Activated T-helper 2 cell treated with anti-CD3 and anti-CD28 coated beads, Interferon-gamma antibody, Interleukin-2, Interleukin-4, amounts not matched to agents 10 μg/mL and 5 μg/mL and 100 μg/mL, durations not matched to agents 14 hours and 24 hours and 36 hours (primary cell): ENCODE data around the gene MYBPC2. TPM values are rescaled to one million over a fixed set of nuclear protein-coding genes. Genes with fewer than 3 reads are reported as not detected.
"Not testable (repeated sequence)": the region's sequence is repeated elsewhere in the genome, so short reads cannot be mapped to it uniquely, and the experiment has no call there.

ENCODE experiments used
- DNase-seq: peaks from one replicate; pipeline ENCODE4 v3.0.0; 2021; ENCODE audit warnings: low spot score
- H3K27ac Mint-ChIP-seq: one replicate; pipeline ENCODE4 v1.8.0; 2021; ENCODE audit warnings: mixed read lengths
- H3K27me3 Mint-ChIP-seq: one replicate; pipeline ENCODE4 v1.8.0; 2021; ENCODE audit warnings: low read depth, mixed read lengths
- H3K36me3 Mint-ChIP-seq: one replicate; pipeline ENCODE4 v1.8.0; 2021; ENCODE audit warnings: low read depth, mixed read lengths
- H3K4me1 Mint-ChIP-seq: one replicate; pipeline ENCODE4 v1.8.0; 2021; ENCODE audit warnings: low read depth, mixed read lengths
- H3K4me3 Mint-ChIP-seq: one replicate; pipeline ENCODE4 v1.8.0; 2021; ENCODE audit warnings: low read depth, mild to moderate bottlenecking, moderate library complexity, mixed read lengths
- H3K9me3 Mint-ChIP-seq: one replicate; pipeline ENCODE4 v1.8.0; 2021; ENCODE audit warnings: mixed read lengths
- intact Hi-C: fragments of 100-400 bp; cut with micrococcal nuclease; formaldehyde crosslinking; loops from one replicate; pipeline ENCODE4 v1.15.1; 2023
- total RNA-seq: library from RNA; stranded (reverse); gene quantifications from 2 replicates; pipeline ENCODE4 v1.2.3, GENCODE V29; 2022

The MYBPC2 gene
- total RNA-seq, 1 donor from 2014 or later, result 0.25 TPM

GRCh38 chr19:50427318-50427925, 5.3 kb upstream of the MYBPC2 start:
- no peaks in the 10 kb centered on the region for H3K36me3 Mint-ChIP-seq
- peaks cover 3% of the 10 kb centered on the region for H3K27me3 Mint-ChIP-seq
- intact Hi-C loops, result no loop called here
- no peak for DNase-seq
- no peak overlapping the region for H3K27ac Mint-ChIP-seq
- peaks cover 8% of the 10 kb centered on the region for H3K4me1 Mint-ChIP-seq
- no peak overlapping the region for H3K4me3 Mint-ChIP-seq
- no peaks in the 10 kb centered on the region for H3K9me3 Mint-ChIP-seq

- Mint-ChIP-seq H3K4me3 (peak overlapping the region; percentile 21), H3K27ac (no peak overlapping the region), H3K27me3 (peaks cover 7% of the 10 kb centered on the region), H3K4me1 (peaks cover 8% of the 10 kb centered on the region), H3K9me3 (no peaks in the 10 kb centered on the region), H3K36me3 (no peaks in the 10 kb centered on the region)
- intact Hi-C loops, result no loop called here
- DNase-seq, result no peak
Measured at GRCh38 chr19:50427997-50428425, 4.7 kb upstream of the MYBPC2 start.

GRCh38 chr19:50428772-50429463, 3.8 kb upstream of the MYBPC2 start:
- Mint-ChIP-seq H3K4me3 (no peak overlapping the region), H3K4me1 (peaks cover 8% of the 10 kb centered on the region), H3K27ac (no peak overlapping the region), H3K9me3 (no peaks in the 10 kb centered on the region), H3K27me3 (peaks cover 10% of the 10 kb centered on the region), H3K36me3 (no peaks in the 10 kb centered on the region)
- intact Hi-C loops, result no loop called here
- no peak for DNase-seq

- peaks cover 13% of the 10 kb centered on the region for H3K27me3 Mint-ChIP-seq
- intact Hi-C loops, result no loop called here
- peaks cover 8% of the 10 kb centered on the region for H3K4me1 Mint-ChIP-seq
- H3K9me3 Mint-ChIP-seq, result no peaks in the 10 kb centered on the region
- peak overlapping the region; percentile 90 for H3K4me3 Mint-ChIP-seq
- no peak for DNase-seq
- H3K27ac Mint-ChIP-seq, result no peak overlapping the region
- H3K36me3 Mint-ChIP-seq, result no peaks in the 10 kb centered on the region
Measured at GRCh38 chr19:50430888-50431342, 1.8 kb upstream of the MYBPC2 start.

GRCh38 chr19:50431343-50432220, 1.1 kb upstream of the MYBPC2 start:
- peak; percentile 84 for DNase-seq
- peaks cover 8% of the 10 kb centered on the region for H3K4me1 Mint-ChIP-seq
- H3K9me3 Mint-ChIP-seq, result no peaks in the 10 kb centered on the region
- intact Hi-C loops, result no loop called here
- peak overlapping the region; percentile 90 for H3K4me3 Mint-ChIP-seq
- H3K27me3 Mint-ChIP-seq, result peaks cover 13% of the 10 kb centered on the region
- H3K27ac Mint-ChIP-seq, result peak overlapping the region; percentile 92
- H3K36me3 Mint-ChIP-seq, result no peaks in the 10 kb centered on the region

GRCh38 chr19:50433201-50434180, 799 bp downstream of the MYBPC2 start:
- no peak for DNase-seq
- intact Hi-C loops, result no loop called here
- H3K36me3 Mint-ChIP-seq, result no peaks in the 10 kb centered on the region
- H3K4me1 Mint-ChIP-seq, result peaks cover 8% of the 10 kb centered on the region
- H3K27ac Mint-ChIP-seq, result no peak overlapping the region
- peak overlapping the region; percentile 71 for H3K4me3 Mint-ChIP-seq
- H3K9me3 Mint-ChIP-seq, result no peaks in the 10 kb centered on the region
- H3K27me3 Mint-ChIP-seq, result peaks cover 13% of the 10 kb centered on the region

- no peaks in the 10 kb centered on the region for H3K36me3 Mint-ChIP-seq
- H3K4me3 Mint-ChIP-seq, result peak overlapping the region; percentile 6
- H3K27me3 Mint-ChIP-seq, result peaks cover 13% of the 10 kb centered on the region
- H3K4me1 Mint-ChIP-seq, result peaks cover 8% of the 10 kb centered on the region
- H3K9me3 Mint-ChIP-seq, result no peaks in the 10 kb centered on the region
- DNase-seq, result no peak
- no peak overlapping the region for H3K27ac Mint-ChIP-seq
- intact Hi-C loops, result no loop called here
Measured at GRCh38 chr19:50434525-50434924, 1.8 kb downstream of the MYBPC2 start.

- no peaks in the 10 kb centered on the region for H3K36me3 Mint-ChIP-seq
- H3K9me3 Mint-ChIP-seq, result no peaks in the 10 kb centered on the region
- H3K4me1 Mint-ChIP-seq, result peaks cover 8% of the 10 kb centered on the region
- peaks cover 16% of the 10 kb centered on the region for H3K27me3 Mint-ChIP-seq
- H3K4me3 Mint-ChIP-seq, result no peak overlapping the region
- no peak for DNase-seq
- intact Hi-C loops, result no loop called here
- H3K27ac Mint-ChIP-seq, result no peak overlapping the region
Measured at GRCh38 chr19:50435221-50435620, 2.5 kb downstream of the MYBPC2 start.

- intact Hi-C loops, result no loop called here
- DNase-seq, result no peak
- Mint-ChIP-seq H3K9me3 (no peaks in the 10 kb centered on the region), H3K27ac (no peak overlapping the region), H3K27me3 (peaks cover 16% of the 10 kb centered on the region), H3K4me3 (no peak overlapping the region), H3K4me1 (peaks cover 8% of the 10 kb centered on the region), H3K36me3 (no peaks in the 10 kb centered on the region)
Measured at GRCh38 chr19:50435627-50436026, 2.9 kb downstream of the MYBPC2 start.

- H3K4me1 Mint-ChIP-seq, result no peaks in the 10 kb centered on the region
- H3K36me3 Mint-ChIP-seq, result no peaks in the 10 kb centered on the region
- no peaks in the 10 kb centered on the region for H3K9me3 Mint-ChIP-seq
- no peak for DNase-seq
- intact Hi-C loops, result no loop called here
- H3K27ac Mint-ChIP-seq, result no peak overlapping the region
- no peak overlapping the region for H3K4me3 Mint-ChIP-seq
- H3K27me3 Mint-ChIP-seq, result peaks cover 10% of the 10 kb centered on the region
Measured at GRCh38 chr19:50437862-50438449, 5.3 kb downstream of the MYBPC2 start.

- H3K36me3 Mint-ChIP-seq, intact Hi-C loops, H3K27ac Mint-ChIP-seq, DNase-seq, H3K4me1 Mint-ChIP-seq, H3K9me3 Mint-ChIP-seq, H3K27me3 Mint-ChIP-seq, H3K4me3 Mint-ChIP-seq: not testable (repeated sequence)
Measured at GRCh38 chr19:50439130-50439529, 6.4 kb downstream of the MYBPC2 start.

- Mint-ChIP-seq H3K4me1 (no peaks in the 10 kb centered on the region), H3K9me3 (no peaks in the 10 kb centered on the region), H3K27ac (no peak overlapping the region), H3K4me3 (no peak overlapping the region), H3K27me3 (peaks cover 4% of the 10 kb centered on the region), H3K36me3 (no peaks in the 10 kb centered on the region)
- intact Hi-C loops, result no loop called here
- DNase-seq, result no peak
Measured at GRCh38 chr19:50444059-50444458, 11.4 kb downstream of the MYBPC2 start.
